ENCODE results near the gene OR51L1.

The OR51L1 gene

DNA sequence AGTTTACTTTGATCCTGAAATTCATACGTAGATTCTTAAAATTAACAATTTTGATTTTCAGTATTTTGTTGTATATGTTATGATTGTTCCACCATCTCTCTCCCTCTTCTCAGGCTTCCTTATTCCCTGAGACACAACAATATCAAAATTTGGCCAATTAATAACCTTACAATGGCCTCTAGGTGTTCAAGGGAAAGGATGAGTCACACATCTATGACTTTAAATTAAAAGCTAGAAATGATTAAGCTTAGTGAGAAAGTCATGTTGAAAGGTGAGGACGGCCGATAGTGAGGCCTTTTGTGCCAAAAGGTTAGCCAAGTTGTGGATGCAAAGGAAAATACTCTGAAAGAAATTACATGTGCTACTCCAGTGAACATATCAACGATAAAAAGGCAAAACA lies 46.2 kb downstream of the OR51L1 start:
- Histone ChIP-seq H3K79me2 (ENCODE audit: low read length) (no peaks in the 10 kb centered on the region), H4K20me1 (ENCODE audit: insufficient read depth, low read length) (no peaks in the 10 kb centered on the region), H3K27ac (ENCODE audit: low read length) (no peak overlapping the region), H3K9me3 (replicated peaks; ENCODE audit: insufficient read depth, low read length) (no peaks in the 10 kb centered on the region), H3K36me3 (replicated peaks; ENCODE audit: insufficient read depth, low read length) (no peaks in the 10 kb centered on the region), H3F3A (ENCODE audit: insufficient read depth, low read length) (no peaks in the 10 kb centered on the region), H2AFZ (ENCODE audit: low read length) (no peak overlapping the region), H3K27me3 (replicated peaks; ENCODE audit: insufficient read depth, low read length) (no peaks in the 10 kb centered on the region), H3K4me1 (ENCODE audit: low read length) (no peaks in the 10 kb centered on the region), H3K4me2 (ENCODE audit: low read depth, low read length) (no peak overlapping the region), H3K9me2 (replicated peaks; ENCODE audit: insufficient read depth, low read length) (no peaks in the 10 kb centered on the region), H3K9ac (ENCODE audit: low read length) (no peak overlapping the region), H3K4me3 (ENCODE audit: low read length) (no peak overlapping the region)
- TF ChIP-seq EZH2phosphoT487 (IDR thresholded peaks at IDR 0.05; ENCODE audit: low read length) (no peak), EZH2 (optimal IDR thresholded peaks at IDR 0.05; ENCODE audit: low read depth, low read length) (no peak)
- TF ChIP-seq, protein P1, sequence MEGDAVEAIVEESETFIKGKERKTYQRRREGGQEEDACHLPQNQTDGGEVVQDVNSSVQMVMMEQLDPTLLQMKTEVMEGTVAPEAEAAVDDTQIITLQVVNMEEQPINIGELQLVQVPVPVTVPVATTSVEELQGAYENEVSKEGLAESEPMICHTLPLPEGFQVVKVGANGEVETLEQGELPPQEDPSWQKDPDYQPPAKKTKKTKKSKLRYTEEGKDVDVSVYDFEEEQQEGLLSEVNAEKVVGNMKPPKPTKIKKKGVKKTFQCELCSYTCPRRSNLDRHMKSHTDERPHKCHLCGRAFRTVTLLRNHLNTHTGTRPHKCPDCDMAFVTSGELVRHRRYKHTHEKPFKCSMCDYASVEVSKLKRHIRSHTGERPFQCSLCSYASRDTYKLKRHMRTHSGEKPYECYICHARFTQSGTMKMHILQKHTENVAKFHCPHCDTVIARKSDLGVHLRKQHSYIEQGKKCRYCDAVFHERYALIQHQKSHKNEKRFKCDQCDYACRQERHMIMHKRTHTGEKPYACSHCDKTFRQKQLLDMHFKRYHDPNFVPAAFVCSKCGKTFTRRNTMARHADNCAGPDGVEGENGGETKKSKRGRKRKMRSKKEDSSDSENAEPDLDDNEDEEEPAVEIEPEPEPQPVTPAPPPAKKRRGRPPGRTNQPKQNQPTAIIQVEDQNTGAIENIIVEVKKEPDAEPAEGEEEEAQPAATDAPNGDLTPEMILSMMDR (IDR thresholded peaks at IDR 0.05; ENCODE audit: low read length), result no peak
- DNase-seq, result no peak

GRCh38 chr11:5042091-5042490 lies 47.4 kb downstream of the OR51L1 start:
- Histone ChIP-seq H3K4me2 (ENCODE audit: low read depth, low read length) (no peak overlapping the region), H3K9me2 (replicated peaks; ENCODE audit: insufficient read depth, low read length) (no peaks in the 10 kb centered on the region), H2AFZ (ENCODE audit: low read length) (no peak overlapping the region), H3K9me3 (replicated peaks; ENCODE audit: insufficient read depth, low read length) (no peaks in the 10 kb centered on the region), H4K20me1 (ENCODE audit: insufficient read depth, low read length) (no peaks in the 10 kb centered on the region), H3F3A (ENCODE audit: insufficient read depth, low read length) (no peaks in the 10 kb centered on the region), H3K9ac (ENCODE audit: low read length) (no peak overlapping the region), H3K79me2 (ENCODE audit: low read length) (no peaks in the 10 kb centered on the region), H3K4me3 (ENCODE audit: low read length) (no peak overlapping the region), H3K4me1 (ENCODE audit: low read length) (no peaks in the 10 kb centered on the region), H3K27ac (ENCODE audit: low read length) (no peak overlapping the region), H3K27me3 (replicated peaks; ENCODE audit: insufficient read depth, low read length) (no peaks in the 10 kb centered on the region), H3K36me3 (replicated peaks; ENCODE audit: insufficient read depth, low read length) (no peaks in the 10 kb centered on the region)
- TF ChIP-seq EZH2phosphoT487 (IDR thresholded peaks at IDR 0.05; ENCODE audit: low read length) (no peak), EZH2 (optimal IDR thresholded peaks at IDR 0.05; ENCODE audit: low read depth, low read length) (no peak)
- TF ChIP-seq, protein P1 (IDR thresholded peaks at IDR 0.05; ENCODE audit: low read length), result no peak
- DNase-seq, result no peak

DNA sequence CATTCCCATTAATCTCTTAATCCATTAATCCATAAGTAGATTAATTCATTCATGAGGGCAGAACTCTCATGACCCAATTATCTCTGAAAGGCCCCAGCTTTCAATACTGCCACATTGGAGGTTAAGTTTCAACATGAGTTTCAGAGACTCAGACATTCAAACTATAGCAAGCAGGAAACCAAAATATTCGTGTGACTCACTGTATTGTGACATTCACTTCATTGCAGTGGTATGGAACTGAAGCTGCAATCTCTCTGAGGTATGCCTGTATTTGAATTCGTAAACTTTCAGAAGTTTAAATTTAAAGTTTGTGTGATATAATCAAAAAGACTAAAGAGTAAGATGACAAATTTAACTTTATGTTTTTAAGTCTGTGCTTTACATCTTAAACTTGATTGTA lies 48.7 kb downstream of the OR51L1 start:
- no peak overlapping the region for H3K27ac ChIP-seq (ENCODE audit: low read length)
- H3F3A ChIP-seq (ENCODE audit: insufficient read depth, low read length), result no peaks in the 10 kb centered on the region
- H3K36me3 ChIP-seq (replicated peaks; ENCODE audit: insufficient read depth, low read length), result no peaks in the 10 kb centered on the region
- TF ChIP-seq, protein P1 (IDR thresholded peaks at IDR 0.05; ENCODE audit: low read length), result no peak
- TF ChIP-seq EZH2phosphoT487 (IDR thresholded peaks at IDR 0.05; ENCODE audit: low read length) (no peak), EZH2 (optimal IDR thresholded peaks at IDR 0.05; ENCODE audit: low read depth, low read length) (no peak)
- no peaks in the 10 kb centered on the region for H3K79me2 ChIP-seq (ENCODE audit: low read length)
- no peaks in the 10 kb centered on the region for H4K20me1 ChIP-seq (ENCODE audit: insufficient read depth, low read length)
- H3K9me3 ChIP-seq (replicated peaks; ENCODE audit: insufficient read depth, low read length), result no peaks in the 10 kb centered on the region
- H3K4me2 ChIP-seq (ENCODE audit: low read depth, low read length), result no peak overlapping the region
- H2AFZ ChIP-seq (ENCODE audit: low read length), result no peak overlapping the region
- H3K9ac ChIP-seq (ENCODE audit: low read length), result no peak overlapping the region
- no peaks in the 10 kb centered on the region for H3K27me3 ChIP-seq (replicated peaks; ENCODE audit: insufficient read depth, low read length)
- no peaks in the 10 kb centered on the region for H3K4me1 ChIP-seq (ENCODE audit: low read length)
- no peak for DNase-seq
- no peak overlapping the region for H3K4me3 ChIP-seq (ENCODE audit: low read length)
- H3K9me2 ChIP-seq (replicated peaks; ENCODE audit: insufficient read depth, low read length), result no peaks in the 10 kb centered on the region
